ENCODE measurements around the gene CENPB. TPM values are rescaled to one million over a fixed set of nuclear protein-coding genes. Genes with fewer than 3 reads are reported as not detected.
A peak's percentile ranks its signal among the peaks of the same experiment; 100 is the strongest.

The CENPB gene
- total RNA-seq, 1 donor, result 87.7 TPM

DNA sequence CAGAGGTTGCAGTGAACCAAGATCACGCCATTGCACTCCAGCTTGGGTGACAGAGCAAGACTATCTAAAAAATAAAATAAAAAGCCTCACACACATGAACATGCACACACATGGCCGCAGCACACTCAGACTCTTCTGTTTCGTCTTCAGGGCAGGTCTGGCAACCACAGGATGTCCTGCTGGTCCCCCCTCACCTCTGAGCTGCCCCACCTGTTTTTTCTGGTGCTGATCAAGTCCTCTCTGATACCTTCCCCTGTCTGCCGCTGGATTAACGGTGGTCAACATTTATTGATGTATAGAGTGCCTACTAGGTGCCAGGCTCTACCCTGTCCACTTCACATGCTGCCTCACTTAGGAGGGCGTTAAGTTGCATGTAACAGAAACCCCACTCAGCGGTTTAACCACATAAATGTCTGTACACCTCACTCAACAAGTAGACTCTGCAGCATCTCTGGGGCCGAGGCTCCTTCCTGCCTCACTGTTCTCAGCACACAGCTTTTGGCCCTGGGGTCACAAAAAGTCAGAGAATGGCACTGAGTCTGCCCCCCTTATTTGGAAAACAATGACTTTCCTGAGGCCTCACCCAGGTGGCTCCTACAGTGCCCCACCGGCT lies 29.3 kb upstream of the CENPB start:
- TF ChIP-seq CTCF (IDR thresholded peaks at IDR 0.05; ENCODE audit: insufficient read depth, low read depth, low read length), result no peak

GRCh38 chr20:3814928-3815495 lies 28.5 kb upstream of the CENPB start:
- TF ChIP-seq CTCF (IDR thresholded peaks at IDR 0.05; ENCODE audit: insufficient read depth, low read depth, low read length), result no peak
- no peak for DNase-seq (ENCODE audit: low read depth)
- H3K4me3 ChIP-seq (ENCODE audit: low read depth, low read length), result no peak overlapping the region

More for the DNA sequence above, 29.3 kb upstream of the CENPB start:
- DNase-seq (ENCODE audit: low read depth), result no peak
- H3K4me3 ChIP-seq (ENCODE audit: low read depth, low read length), result no peak overlapping the region

GRCh38 chr20:3813848-3814581 lies 27.5 kb upstream of the CENPB start:
- no peak for TF ChIP-seq CTCF (IDR thresholded peaks at IDR 0.05; ENCODE audit: insufficient read depth, low read depth, low read length)
- no peak for DNase-seq (ENCODE audit: low read depth)

GRCh38 chr20:3812975-3813847 lies 26.7 kb upstream of the CENPB start:
- DNase-seq (ENCODE audit: low read depth), result no peak
- H3K4me3 ChIP-seq (ENCODE audit: low read depth, low read length), result no peak overlapping the region
- TF ChIP-seq CTCF (IDR thresholded peaks at IDR 0.05; ENCODE audit: insufficient read depth, low read depth, low read length), result no peak

More at GRCh38 chr20:3813848-3814581, 27.5 kb upstream of the CENPB start:
- H3K4me3 ChIP-seq (ENCODE audit: low read depth, low read length), result no peak overlapping the region

- no peak overlapping the region for H3K4me3 ChIP-seq (ENCODE audit: low read depth, low read length)
- TF ChIP-seq CTCF (IDR thresholded peaks at IDR 0.05; ENCODE audit: insufficient read depth, low read depth, low read length), result no peak
- DNase-seq (ENCODE audit: low read depth), result no peak
Measured at GRCh38 chr20:3812259-3812681, 25.7 kb upstream of the CENPB start.

DNA sequence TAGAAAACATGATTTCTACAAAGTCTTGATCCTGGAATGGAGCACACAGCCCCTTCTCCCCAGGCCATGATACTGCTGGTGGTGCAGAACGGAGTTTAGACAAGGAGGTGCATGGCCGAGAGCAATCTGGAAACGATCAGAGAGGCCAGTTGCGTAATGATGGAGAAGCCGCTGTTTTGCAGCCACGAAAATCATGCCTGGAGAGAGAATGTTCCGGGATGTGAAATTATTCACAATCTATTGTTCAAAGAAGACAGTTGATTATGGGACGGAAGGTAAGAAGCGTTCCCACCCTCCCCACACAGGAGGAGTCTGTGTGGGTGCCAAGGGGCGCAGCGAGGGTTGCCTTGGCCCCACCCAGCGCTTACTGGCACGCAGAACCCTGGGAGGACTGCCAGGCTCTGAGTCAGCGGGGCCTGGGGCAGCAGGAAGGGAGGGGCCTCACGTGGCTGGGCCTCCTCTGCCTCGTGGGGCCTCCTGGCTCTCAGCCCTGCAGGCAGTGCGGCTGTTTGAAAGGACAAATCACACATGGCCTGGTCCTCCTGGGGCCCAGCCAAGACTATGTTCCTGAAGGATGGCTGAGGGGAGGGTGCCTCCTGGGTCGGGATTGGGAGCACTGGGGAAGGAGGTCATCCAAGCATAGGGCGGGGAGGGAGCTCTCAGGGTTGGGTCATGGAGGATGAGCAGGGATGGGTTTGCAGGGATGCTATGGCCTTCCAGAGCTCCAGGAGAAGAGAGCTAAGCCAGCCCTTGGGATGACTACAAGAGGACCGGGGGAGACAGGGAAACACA lies 25.1 kb upstream of the CENPB start:
- H3K4me3 ChIP-seq (ENCODE audit: low read depth, low read length), result peak overlapping the region; percentile 60
- TF ChIP-seq CTCF (IDR thresholded peaks at IDR 0.05; ENCODE audit: insufficient read depth, low read depth, low read length), result no peak
- peak; percentile 99 for DNase-seq (ENCODE audit: low read depth)

Data from fibroblast of villous mesenchyme (primary cell).